GM18520 (cell line): ENCODE results near the gene MRAS.
A peak's percentile ranks its signal among the peaks of the same experiment; 100 is the strongest.
"Not testable (repeated sequence)": the region's sequence is repeated elsewhere in the genome, so short reads cannot be mapped to it uniquely, and the experiment has no call there.

ENCODE experiments used
- ATAC-seq: cut with Tn5 transposase; IDR thresholded peaks from one replicate; pipeline ENCODE4 v1.9.1; 2021; ENCODE audit not compliant: unreplicated experiment

The MRAS gene

GRCh38 chr3:138366006-138366759 is 17.8 kb downstream of the MRAS start:
- no peak for ATAC-seq

GRCh38 chr3:138367326-138367850 is 19.0 kb downstream of the MRAS start:
- no peak for ATAC-seq

DNA sequence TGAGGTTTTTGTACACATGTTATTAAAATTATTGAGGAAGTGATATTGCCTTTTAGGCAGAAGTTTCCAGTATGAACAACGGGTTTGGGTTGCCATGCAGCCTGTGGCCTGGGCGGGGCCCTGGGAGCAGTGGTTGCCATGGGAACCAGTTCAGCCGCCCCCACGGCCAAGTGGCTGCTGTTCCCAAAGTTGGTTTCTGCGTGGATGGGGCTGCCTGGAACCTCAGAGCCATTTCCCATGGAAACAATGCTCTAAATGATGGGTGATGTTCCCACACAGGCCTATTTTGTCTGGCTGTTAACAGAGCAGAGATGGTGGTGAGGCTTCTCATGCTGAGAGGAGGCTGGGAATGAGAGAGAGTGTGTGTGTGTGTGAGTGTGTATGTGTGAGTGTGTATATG is 19.5 kb downstream of the MRAS start:
- no peak for ATAC-seq

DNA sequence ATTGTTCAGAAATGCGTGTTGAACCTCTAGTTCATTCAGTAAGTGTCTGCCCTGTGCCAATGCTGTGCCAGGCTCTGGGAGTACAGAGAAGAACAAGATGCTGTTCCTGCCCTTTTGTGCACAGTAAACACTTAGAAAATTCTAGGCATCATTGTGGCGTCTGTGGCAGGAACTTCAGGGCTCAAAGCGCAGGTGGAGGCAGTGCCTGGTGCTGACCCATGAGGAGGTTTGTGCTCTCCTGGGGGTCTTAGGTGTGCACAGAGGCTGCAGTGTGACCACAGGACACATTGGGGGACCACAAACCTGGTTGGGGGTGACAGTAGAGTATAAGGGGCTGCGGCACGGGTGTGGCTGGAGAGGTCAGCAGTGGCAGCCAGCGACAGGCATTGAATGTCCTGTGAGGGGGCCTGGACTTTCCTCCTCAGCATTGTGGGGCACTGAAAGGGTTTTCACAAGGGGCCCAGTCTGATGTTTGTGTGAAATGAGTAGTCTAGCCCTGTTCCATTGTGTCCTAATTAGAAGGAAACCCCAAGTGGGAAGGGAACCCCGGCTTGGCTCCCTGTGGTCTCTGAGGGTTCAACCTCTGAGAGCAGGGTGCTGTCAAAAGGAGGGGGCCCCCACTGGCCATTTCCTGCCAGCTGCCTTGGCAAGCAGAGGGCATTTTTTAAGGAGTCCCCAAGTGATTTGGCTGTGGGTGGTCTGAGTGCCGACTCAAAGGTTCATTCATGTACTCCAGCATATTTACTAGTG is 20.9 kb downstream of the MRAS start:
- no peak for ATAC-seq

DNA sequence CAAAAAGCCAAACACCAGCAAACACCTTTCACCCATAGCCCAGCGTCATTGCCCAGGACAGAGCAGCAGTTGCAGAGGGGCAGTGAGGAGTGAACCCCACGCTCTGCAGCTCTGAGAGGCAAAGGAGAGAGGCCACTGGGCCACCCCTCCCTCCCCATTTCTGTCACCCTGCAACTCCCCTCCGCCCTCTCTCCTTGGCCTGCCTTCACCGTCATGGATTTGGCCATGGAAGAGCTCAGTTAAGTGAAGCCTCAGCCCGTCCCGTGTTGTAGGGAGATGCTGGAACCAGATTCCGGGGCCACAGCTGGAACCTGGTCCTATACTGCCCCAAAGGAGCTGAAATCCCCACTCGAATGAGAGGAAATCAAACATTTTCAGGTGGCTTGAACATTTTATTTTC is 21.9 kb downstream of the MRAS start:
- no peak for ATAC-seq

GRCh38 chr3:138371070-138371965 is 22.9 kb downstream of the MRAS start:
- peak; percentile 99 for ATAC-seq

GRCh38 chr3:138373087-138373735 is 24.8 kb downstream of the MRAS start:
- no peak for ATAC-seq

DNA sequence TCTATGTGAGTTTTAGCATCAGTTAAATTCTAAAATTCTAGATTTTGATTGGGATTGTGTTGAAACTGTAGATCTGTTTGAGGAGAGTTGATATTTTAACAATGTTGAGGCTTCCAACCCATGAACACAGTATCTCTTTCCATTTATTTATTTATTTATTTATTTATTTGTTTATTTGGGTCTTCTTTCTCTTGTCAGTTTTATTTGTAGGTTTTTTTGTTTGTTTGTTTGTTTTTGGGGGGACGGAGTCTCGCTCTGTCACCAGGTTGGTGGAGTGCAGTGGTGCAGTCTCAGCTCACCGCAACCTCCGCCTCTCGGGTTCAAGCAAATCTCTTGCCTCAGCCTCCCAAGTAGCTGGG is 25.3 kb downstream of the MRAS start:
- no peak for ATAC-seq

DNA sequence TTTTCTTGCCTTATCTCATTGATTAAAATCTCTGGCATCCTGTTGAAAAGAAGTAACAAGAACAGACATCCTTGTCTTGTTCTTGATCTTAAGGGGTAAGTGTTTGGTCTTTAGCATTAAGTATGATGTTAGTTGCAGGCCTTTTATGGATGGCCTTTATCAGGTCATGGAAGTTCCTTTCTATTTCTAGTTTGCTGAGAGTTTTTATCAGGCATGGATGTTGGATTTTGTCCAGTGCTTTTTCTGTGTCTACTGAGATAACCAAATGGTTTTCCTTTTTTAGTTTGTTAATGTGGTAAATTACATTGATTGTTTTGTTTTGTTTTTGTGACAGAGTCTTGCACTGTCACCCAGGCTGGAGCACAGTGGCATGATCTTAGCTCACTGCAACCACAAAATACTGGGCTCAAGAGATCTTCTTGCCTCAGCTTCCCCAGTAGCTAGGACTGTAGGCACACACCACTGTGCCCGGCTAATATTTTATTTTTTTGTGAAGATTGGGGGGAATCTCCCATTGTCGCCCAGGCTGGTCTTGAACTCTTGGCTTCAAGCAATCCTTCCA is 26.3 kb downstream of the MRAS start:
- ATAC-seq, result no peak

DNA sequence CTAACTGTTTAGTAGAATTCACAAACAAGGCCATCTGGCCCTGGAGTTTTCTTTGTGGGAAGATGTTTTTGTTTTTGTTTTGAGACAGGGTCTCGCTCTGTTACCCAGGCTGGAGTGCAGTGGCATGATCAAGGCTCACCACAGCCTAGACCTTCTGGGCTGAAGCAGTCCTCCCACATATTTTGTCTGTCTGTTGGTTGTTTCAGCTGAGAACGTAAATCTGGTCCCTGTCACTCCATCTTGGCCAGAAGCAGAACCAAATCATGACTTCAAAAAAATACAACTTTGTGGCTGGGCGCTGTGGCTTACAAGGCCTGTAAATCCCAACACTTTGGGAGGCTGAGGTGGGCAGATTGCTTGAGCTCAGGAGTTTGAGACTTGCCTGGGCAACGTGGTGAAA is 27.1 kb downstream of the MRAS start:
- ATAC-seq, result no peak

DNA sequence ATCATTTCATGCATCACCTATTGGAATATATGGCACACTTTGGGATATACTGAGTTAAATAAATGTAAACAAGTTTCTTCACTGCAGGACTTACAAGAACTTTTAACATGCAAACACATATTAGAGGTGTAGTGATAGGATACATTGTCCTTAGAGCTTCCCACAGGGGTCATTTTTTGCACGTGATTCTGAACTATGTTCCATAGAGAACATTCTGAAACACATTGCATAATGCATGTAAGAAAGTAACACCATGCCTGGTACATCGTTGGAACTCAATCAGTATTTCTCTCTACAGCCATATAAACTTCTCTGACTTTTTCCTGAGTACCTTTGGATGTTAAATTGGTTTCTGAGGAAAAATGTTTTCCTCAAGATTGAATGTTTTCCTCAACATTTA is 28.3 kb downstream of the MRAS start:
- no peak for ATAC-seq

- not testable (repeated sequence) for ATAC-seq
Observed at GRCh38 chr3:138377212-138377611, 28.8 kb downstream of the MRAS start.

DNA sequence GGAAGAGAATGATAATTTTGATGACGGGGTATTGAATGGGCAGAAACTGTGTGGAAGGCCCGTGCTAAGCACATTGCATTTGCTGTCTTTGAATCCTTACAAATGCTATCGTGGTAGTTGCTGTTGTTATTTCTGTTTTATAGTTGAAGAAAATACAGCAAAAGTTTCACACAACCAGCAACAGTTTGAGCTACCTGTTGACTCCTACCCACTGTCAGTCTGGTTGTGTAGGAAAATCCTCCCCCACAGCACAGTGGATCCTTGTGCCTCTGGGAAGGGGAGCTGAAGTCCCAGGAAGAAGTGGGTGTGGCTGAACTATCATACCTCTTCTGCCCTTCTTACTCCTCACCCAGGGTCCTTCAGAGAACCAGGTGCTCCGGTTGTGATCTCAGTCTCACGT is 29.4 kb downstream of the MRAS start:
- ATAC-seq, result no peak

GRCh38 chr3:138378331-138378730 is 30.0 kb downstream of the MRAS start:
- ATAC-seq, result no peak

GRCh38 chr3:138378990-138379389 is 30.6 kb downstream of the MRAS start:
- no peak for ATAC-seq

GRCh38 chr3:138381413-138381901 is 33.1 kb downstream of the MRAS start:
- ATAC-seq, result no peak

DNA sequence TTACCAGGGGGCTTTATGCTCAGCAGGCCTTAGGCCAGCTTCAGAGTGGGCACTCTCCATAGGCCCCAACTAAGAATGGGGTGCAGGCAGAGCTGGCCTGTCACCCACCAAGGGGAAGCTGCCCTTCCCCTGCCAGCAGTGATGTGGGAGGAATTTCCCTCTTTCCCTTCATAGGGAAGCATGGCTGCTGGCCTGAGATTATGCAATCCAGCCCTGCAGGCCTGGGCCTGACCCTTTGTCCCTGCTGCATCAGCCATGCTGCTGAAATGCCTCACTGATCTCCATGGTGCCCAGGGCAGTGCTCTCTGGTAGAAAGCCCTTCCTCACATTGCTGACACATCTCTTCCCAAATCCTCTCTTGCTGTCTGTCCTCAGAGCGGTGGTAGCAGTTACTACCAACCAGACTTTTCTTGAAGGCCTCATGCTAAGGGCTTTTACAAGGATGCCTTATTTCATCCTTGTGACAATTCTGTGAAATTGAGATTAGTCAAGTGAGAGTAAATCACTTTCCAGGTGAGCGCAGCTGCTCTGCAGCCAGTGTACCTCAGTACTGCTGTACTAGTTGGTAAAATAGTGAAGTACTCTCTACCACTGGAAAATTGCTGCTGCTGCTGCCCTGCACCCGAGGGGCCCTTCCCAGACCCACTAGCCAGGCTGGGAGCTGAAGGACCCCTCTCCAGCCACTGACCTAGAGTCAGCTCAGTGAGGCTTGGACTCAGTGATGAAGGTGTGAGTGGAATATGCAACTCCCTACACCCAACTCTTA is 33.8 kb downstream of the MRAS start:
- no peak for ATAC-seq

DNA sequence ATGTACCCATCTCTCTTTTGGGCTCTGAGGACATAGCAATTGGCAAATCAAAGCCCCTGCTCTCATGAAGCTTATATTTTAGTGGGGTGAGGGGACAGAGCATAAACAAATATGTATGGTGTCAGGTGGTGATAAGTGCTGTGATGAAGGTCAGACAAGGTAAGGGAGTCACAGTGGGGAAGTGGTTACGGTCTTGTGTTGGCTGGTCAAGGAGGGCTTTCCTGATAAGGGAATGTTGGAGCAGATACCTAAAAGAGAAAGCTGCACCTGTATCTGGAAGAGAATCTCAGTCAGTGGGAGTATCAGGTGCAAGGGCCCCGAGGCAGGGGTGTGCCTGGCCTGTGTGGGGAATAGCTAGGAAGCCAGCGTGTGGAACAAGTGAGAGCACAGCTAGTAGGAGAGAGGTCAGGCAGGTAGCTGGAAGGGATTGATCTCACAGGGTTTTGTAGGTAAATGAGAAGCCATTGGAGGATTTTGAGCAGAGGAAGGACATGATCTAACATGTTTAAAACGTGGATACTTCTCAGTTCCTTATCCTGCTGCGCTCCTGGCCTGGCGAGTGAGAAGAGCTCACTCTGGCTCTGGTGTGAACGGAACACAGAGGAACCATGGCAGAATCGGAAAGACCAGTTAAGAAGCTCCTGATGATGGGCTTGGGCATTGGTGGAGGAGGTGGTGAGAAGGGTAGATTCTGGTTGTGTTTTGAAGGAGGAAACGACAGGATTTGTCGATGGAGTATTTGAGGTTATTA is 35.5 kb downstream of the MRAS start:
- ATAC-seq, result no peak

GRCh38 chr3:138384531-138384930 is 36.2 kb downstream of the MRAS start:
- ATAC-seq, result no peak
